IMR-90 (cell line): Measurements from ENCODE around the gene UPP2. TPM values are rescaled to one million over a fixed set of nuclear protein-coding genes. Genes with fewer than 3 reads are reported as not detected.

Source experiments
- ATAC-seq: fragments of 200-7000 bp; cut with Tn5 transposase; 2 replicates; pipeline ENCODE4 v1.9.1; 2020; ENCODE audit warnings: low read depth, mild to moderate bottlenecking, moderate library complexity
- BruUV-seq: library from RNA; stranded (reverse); fragments of 400-500 nt; replicated peaks from 2 replicates; lab custom pipeline; 2021; lab: Mats Ljungman, UMichigan
- CTCF ChIA-PET: fragments of 300-600 bp; formaldehyde crosslinking; extraction: SDS; loops from one replicate; lab custom pipeline; 2021; ENCODE audit warnings: antibody characterized with exemption; lab: Yijun Ruan, JAX
- POLR2A ChIA-PET: fragments of 300-600 bp; sonication (Branson Sonifier 250); formaldehyde crosslinking; loops from one replicate; lab custom pipeline; 2022; ENCODE audit warnings: antibody characterized with exemption; ENCODE audit not compliant: unreplicated experiment; lab: Charles Lee
- DNase-seq: peaks from one replicate; pipeline ENCODE4 v3.0.0; 2013
- H2AFZ ChIP-seq: replicated peaks from 2 replicates; pipeline ENCODE3; 2013; ENCODE audit warnings: low read length, mild to moderate bottlenecking; ENCODE audit not compliant: poor library complexity
- H2AK5ac ChIP-seq: 2 replicates; pipeline ENCODE4 v1.6.1; 2013; ENCODE audit warnings: low read depth, low read length, inconsistent platforms
- H2AK9ac ChIP-seq: replicated peaks from 2 replicates; pipeline ENCODE3; 2013; ENCODE audit warnings: mild to moderate bottlenecking, low read depth, low read length, moderate library complexity; ENCODE audit not compliant: poor library complexity
- H2BK120ac ChIP-seq: 2 replicates; pipeline ENCODE4 v1.6.1; 2013; ENCODE audit warnings: low read depth, low read length, inconsistent platforms
- H2BK15ac ChIP-seq: 3 replicates; pipeline ENCODE4 v1.6.1; 2013; ENCODE audit warnings: low read depth, low read length, inconsistent platforms
- H2BK20ac ChIP-seq: 2 replicates; pipeline ENCODE4 v1.6.1; 2013; ENCODE audit warnings: low read depth, mild to moderate bottlenecking, inconsistent platforms, low read length, moderate library complexity
- H2BK5ac ChIP-seq: 2 replicates; pipeline ENCODE4 v1.6.1; 2013; ENCODE audit warnings: mild to moderate bottlenecking, low read depth, low read length, inconsistent platforms; ENCODE audit not compliant: poor library complexity, severe bottlenecking
- H3K14ac ChIP-seq: replicated peaks from 2 replicates; pipeline ENCODE4 v1.6.1; 2013; ENCODE audit warnings: low read depth, low read length, inconsistent platforms
- H3K18ac ChIP-seq: 2 replicates; pipeline ENCODE4 v1.6.1; 2013; ENCODE audit warnings: low read depth, low read length, control low read depth
- H3K23ac ChIP-seq: 2 replicates; pipeline ENCODE4 v1.6.1; 2013; ENCODE audit warnings: low read depth, low read length, inconsistent platforms
- H3K27ac ChIP-seq: 2 replicates; pipeline ENCODE4 v1.5.1; 2013; ENCODE audit warnings: mild to moderate bottlenecking, control low read depth, low read length; ENCODE audit not compliant: insufficient read depth
- H3K27me3 ChIP-seq: 2 replicates; pipeline ENCODE4 v1.6.1; 2013; ENCODE audit warnings: low read length; ENCODE audit not compliant: control insufficient read depth, insufficient read depth
- H3K36me3 ChIP-seq: 2 replicates; pipeline ENCODE4 v1.6.1; 2013; ENCODE audit warnings: low read length, mixed read lengths; ENCODE audit not compliant: control insufficient read depth, insufficient read depth
- H3K4ac ChIP-seq: 2 replicates; pipeline ENCODE4 v1.6.1; 2013; ENCODE audit warnings: low read depth, low read length, inconsistent platforms
- H3K4me1 ChIP-seq: 2 replicates; pipeline ENCODE4 v1.6.1; 2013; ENCODE audit warnings: low read length, mixed read lengths; ENCODE audit not compliant: control insufficient read depth, insufficient read depth
- H3K4me2 ChIP-seq: 2 replicates; pipeline ENCODE4 v1.6.1; 2013; ENCODE audit warnings: low read depth, mild to moderate bottlenecking, control low read depth, low read length, moderate library complexity
- H3K4me3 ChIP-seq: 2 replicates; pipeline ENCODE4 v1.5.1; 2013; ENCODE audit warnings: low read depth, mild to moderate bottlenecking, control low read depth, low read length, moderate library complexity; ENCODE audit not compliant: insufficient read depth
- H3K56ac ChIP-seq: 2 replicates; pipeline ENCODE4 v1.6.1; 2013; ENCODE audit warnings: low read length, inconsistent platforms; ENCODE audit not compliant: insufficient read depth; ENCODE audit errors: extremely low read depth
- H3K79me1 ChIP-seq, 2 experiments: 2 replicates each; pipeline ENCODE4 v1.6.1; 2013; ENCODE audit warnings: low read length in 2 of 2, inconsistent platforms in 1 of 2, low read depth in 1 of 2
- H3K9ac ChIP-seq: 2 replicates; pipeline ENCODE4 v1.6.1; 2013; ENCODE audit warnings: low read depth, low read length, control low read depth
- H3K9me1 ChIP-seq: 2 replicates; pipeline ENCODE4 v1.6.1; 2013; ENCODE audit warnings: low read length, inconsistent platforms; ENCODE audit not compliant: insufficient read depth
- H3K9me3 ChIP-seq: 2 replicates; pipeline ENCODE4 v1.6.1; 2013; ENCODE audit warnings: low read length; ENCODE audit not compliant: control insufficient read depth, insufficient read depth
- H4K20me1 ChIP-seq: 2 replicates; pipeline ENCODE4 v1.6.1; 2013; ENCODE audit warnings: low read length, inconsistent platforms; ENCODE audit not compliant: insufficient read depth
- H4K5ac ChIP-seq: 2 replicates; pipeline ENCODE4 v1.6.1; 2013; ENCODE audit warnings: mild to moderate bottlenecking, low read depth, low read length, control low read depth
- H4K8ac ChIP-seq, 2 experiments: 2 replicates each; pipeline ENCODE4 v1.6.1; 2013; ENCODE audit warnings: low read depth in 2 of 2, low read length in 2 of 2, control low read depth in 1 of 2, inconsistent platforms in 1 of 2
- H4K91ac ChIP-seq: 2 replicates; pipeline ENCODE4 v1.6.1; 2013; ENCODE audit warnings: low read depth, low read length, inconsistent platforms; ENCODE audit not compliant: insufficient read depth
- CEBPB ChIP-seq: IDR thresholded peaks from 2 replicates; pipeline ENCODE4 v1.6.1; 2012; ENCODE audit warnings: low read depth, low read length, improper control_type of control experiment
- CHD1 ChIP-seq: IDR thresholded peaks from 2 replicates; pipeline ENCODE4 v1.6.1; 2012; ENCODE audit warnings: low read depth, low read length, improper control_type of control experiment
- FOS ChIP-seq: fragments of 150-350 bp; IDR thresholded peaks from 2 replicates; pipeline ENCODE4 v1.6.1; 2016; ENCODE audit warnings: low read depth, low read length
- POLR2A ChIP-seq: IDR thresholded peaks from 2 replicates; pipeline ENCODE4 v1.6.1; 2012; ENCODE audit warnings: mild to moderate bottlenecking, low read depth, low read length
- RAD21 ChIP-seq: IDR thresholded peaks from 2 replicates; pipeline ENCODE4 v1.6.1; 2012; ENCODE audit warnings: low read length, improper control_type of control experiment
- WGBS, 2 experiments: methylation state at CpG; one replicate each; pipeline versions ENCODE4 v1.1.5 to v1.1.7; 2013; ENCODE audit warnings: missing lambda C conversion rate in 2 of 2; ENCODE audit not compliant: insufficient read length in 1 of 2; ENCODE audit errors: extremely low coverage in 2 of 2; 5-methylcytosine and 5-hydroxymethylcytosine counted together
- dilution Hi-C: fragments of 300-500 bp; cut with HindIII; formaldehyde crosslinking; loops from one replicate; pipeline ENCODE4 v1.14.3; 2018; ENCODE audit warnings: low sequenced_read_pairs; ENCODE audit not compliant: unreplicated experiment
- in situ Hi-C: fragments of 300-500 bp; cut with MboI; formaldehyde crosslinking; loops from 3 replicates; pipeline ENCODE4 v1.14.3; 2019; ENCODE audit warnings: low sequenced_read_pairs, inconsistent platforms, mixed read lengths
- intact Hi-C: fragments of 100-400 bp; cut with micrococcal nuclease; formaldehyde crosslinking; loops from 2 replicates; pipeline ENCODE4 v1.10.0; 2022
- polyA plus RNA-seq, 3 experiments: library from polyadenylated mRNA; depleted of rRNA; stranded (reverse); fragments of >200 nt; gene quantifications; 2 replicates each; pipeline ENCODE4 v1.2.3, GENCODE V29; 2012; ENCODE audit warnings: low replicate concordance in 1 of 3
- total RNA-seq: library from RNA; depleted of rRNA; stranded (reverse); fragments of >200 nt; gene quantifications from 2 replicates; pipeline ENCODE4 v1.2.3, GENCODE V29; 2012
- TF ChIP-seq, protein P1 (sequence below): fragments of 150-350 bp; IDR thresholded peaks from 2 replicates; pipeline ENCODE4 v1.6.1; 2016; ENCODE audit warnings: low read depth, mild to moderate bottlenecking, low read length, moderate library complexity, borderline replicate concordance

UPP2 gene
- total and polyA plus RNA-seq, 2 of the 4 experiments (the other 2 are of a cell fraction): not detected

DNA sequence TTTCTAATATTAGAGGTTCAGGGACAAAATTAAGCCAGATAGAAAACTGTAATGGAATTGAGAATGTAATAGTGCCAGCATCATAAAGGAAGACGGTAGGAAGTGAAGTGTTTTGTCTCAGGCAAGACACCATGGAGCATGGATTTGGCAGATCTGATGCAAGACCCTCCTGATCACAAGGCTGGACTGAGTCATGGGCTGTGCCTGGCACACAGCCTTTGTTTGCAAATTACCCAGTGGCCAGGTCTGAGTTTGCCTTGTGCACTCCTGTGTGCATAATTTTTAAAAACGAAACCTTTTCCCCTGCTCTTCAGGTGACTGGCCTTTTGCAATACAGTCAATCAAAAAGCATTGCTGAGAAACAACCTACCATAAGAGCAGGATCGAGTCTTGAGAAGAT, 2.0 kb upstream of the UPP2 start:
- Histone ChIP-seq H2BK20ac (no peak overlapping the region), H2AK5ac (no peak overlapping the region), H2BK120ac (no peak overlapping the region), H2AFZ (no peak overlapping the region), H3K4me2 (no peak overlapping the region), H4K91ac (no peak overlapping the region), H3K9ac (no peak overlapping the region), H3K4ac (no peak overlapping the region), H3K56ac (no peak overlapping the region), H4K20me1 (no peaks in the 10 kb centered on the region), H3K9me3 (no peaks in the 10 kb centered on the region), H3K18ac (no peak overlapping the region), H3K36me3 (no peaks in the 10 kb centered on the region), H4K5ac (no peak overlapping the region), H3K79me1 (no peaks in the 10 kb centered on the region), H2AK9ac (no peak overlapping the region), H2BK5ac (no peak overlapping the region), H4K8ac (no peak overlapping the region), H2BK15ac (no peak overlapping the region), H3K27ac (no peak overlapping the region), H3K9me1 (0 out of 2 replicates have a peak, but pooled peaks cover 2% of the 10 kb centered on the region), H3K27me3 (no peaks in the 10 kb centered on the region), H3K23ac (no peak overlapping the region), H3K14ac (no peak overlapping the region), H3K4me1 (no peaks in the 10 kb centered on the region), H3K4me3 (no peak overlapping the region)
- in situ Hi-C loops: no loop called here
- CTCF ChIA-PET: interaction anchor here (1.0 kb wide), 1 partner anchor 655 kb away, joined by 3 read pairs; no protein-coding TSS in a partner anchor
- dilution Hi-C loops: no loop called here
- no peak for ATAC-seq
- no CpG with 5 or more reads among the region's 3 CpGs for WGBS, 2 experiments
- intact Hi-C loops: no loop called here
- POLR2A ChIA-PET: no interaction called here
- no peak for TF ChIP-seq POLR2A
- no peak for TF ChIP-seq RAD21
- no peak for TF ChIP-seq FOS
- TF ChIP-seq CEBPB: no peak
- no peak for TF ChIP-seq CHD1
- TF ChIP-seq, protein P1, sequence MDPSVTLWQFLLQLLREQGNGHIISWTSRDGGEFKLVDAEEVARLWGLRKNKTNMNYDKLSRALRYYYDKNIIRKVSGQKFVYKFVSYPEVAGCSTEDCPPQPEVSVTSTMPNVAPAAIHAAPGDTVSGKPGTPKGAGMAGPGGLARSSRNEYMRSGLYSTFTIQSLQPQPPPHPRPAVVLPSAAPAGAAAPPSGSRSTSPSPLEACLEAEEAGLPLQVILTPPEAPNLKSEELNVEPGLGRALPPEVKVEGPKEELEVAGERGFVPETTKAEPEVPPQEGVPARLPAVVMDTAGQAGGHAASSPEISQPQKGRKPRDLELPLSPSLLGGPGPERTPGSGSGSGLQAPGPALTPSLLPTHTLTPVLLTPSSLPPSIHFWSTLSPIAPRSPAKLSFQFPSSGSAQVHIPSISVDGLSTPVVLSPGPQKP: no peak
- DNase-seq: peak; percentile 4
- no TSS peak for BruUV-seq
